Stomach (tissue), 9 donors: Measurements from ENCODE around the gene PLEKHM1. TPM values are rescaled to one million over a fixed set of nuclear protein-coding genes. Genes with fewer than 3 reads are reported as not detected.

Source experiments
- DNase-seq, 2 donors: peaks; one replicate each; pipeline versions ENCODE4 v3.0.0 to v3.0.0-alpha.2; 2013 to 2019
- H3K27ac ChIP-seq, 5 donors: fragments of 200-600 bp in 4 of 5; sonication (generic) in 4 of 5; one replicate each; pipeline ENCODE4 v1.5.1; 2013 to 2019; ENCODE audit warnings: mild to moderate bottlenecking in 1 of 5, moderate library complexity in 1 of 5
- H3K27me3 ChIP-seq, 3 donors: fragments of 200-600 bp; sonication (generic); one replicate each; pipeline ENCODE4 v1.5.1; 2017 to 2019; ENCODE audit warnings: mixed run types in 1 of 3
- H3K36me3 ChIP-seq, 4 donors: fragments of 200-600 bp; sonication (generic); 1 replicate in 3 of 4; 2 replicates in 1 of 4; pipeline ENCODE4 v1.5.1; 2016 to 2019
- H3K4me1 ChIP-seq, 4 donors: fragments of 200-600 bp; sonication (generic); one replicate each; pipeline ENCODE4 v1.5.1; 2016 to 2019
- H3K4me3 ChIP-seq, 4 donors: fragments of 200-600 bp; sonication (generic) in 3 of 4; one replicate each; pipeline ENCODE4 v1.5.1; 2016 to 2019; ENCODE audit warnings: mild to moderate bottlenecking in 1 of 4
- H3K9me3 ChIP-seq, 4 donors: fragments of 200-600 bp; sonication (generic); one replicate each; pipeline ENCODE4 v1.5.1; 2016 to 2019
- CTCF ChIP-seq, 7 experiments: fragments of 450-650 bp in 4 of 7; fragments of 200-600 bp in 3 of 7; sonication (generic) in 3 of 7; IDR thresholded peaks; one replicate each; pipeline ENCODE4 v1.5.1; 2016 to 2019; ENCODE audit warnings: antibody characterized with exemption in 7 of 7, control low read depth in 2 of 7, mild to moderate bottlenecking in 1 of 7
- EP300 ChIP-seq: sonication (generic); formaldehyde crosslinking; IDR thresholded peaks from one replicate; pipeline ENCODE4 v1.6.1; 2017; ENCODE audit warnings: antibody characterized with exemption
- POLR2A ChIP-seq, 4 donors: fragments of 450-650 bp; IDR thresholded peaks; one replicate each; pipeline ENCODE4 v1.6.1; 2016; ENCODE audit warnings: antibody characterized with exemption in 4 of 4, control low read depth in 2 of 4, mild to moderate bottlenecking in 1 of 4, moderate library complexity in 1 of 4
- POLR2AphosphoS5 ChIP-seq, 3 donors: sonication (generic); formaldehyde crosslinking; IDR thresholded peaks; one replicate each; pipeline ENCODE4 v1.6.1; 2016; ENCODE audit warnings: antibody characterized with exemption in 3 of 3
- WGBS, 5 donors: extraction: QIAGEN DNeasy Blood & Tissue Kit in 3 of 5; methylation state at CpG; one replicate each; pipeline versions ENCODE4 v1.1.5 to v1.1.7; 2013 to 2018; 5-methylcytosine and 5-hydroxymethylcytosine counted together
- intact Hi-C: fragments of 100-400 bp; cut with DNase I; formaldehyde crosslinking; loops from one replicate; pipeline ENCODE4 v1.15.1; 2023; ENCODE audit warnings: low total_unique reads
- polyA plus RNA-seq, 3 donors: library from polyadenylated mRNA; stranded (reverse); fragments of 200-250 nt; gene quantifications; one replicate each; pipeline ENCODE4 v1.2.3, GENCODE V29; 2013
- total RNA-seq, 5 donors: library from RNA; depleted of rRNA; stranded (reverse); fragments of >200 nt; gene quantifications; one replicate each; pipeline versions ENCODE4 v1.1.0 to v1.2.3, GENCODE V29; 2014 to 2016
- donor health status: healthy with polysubstance abuse.
- donor health status: Bipolar disorder and iron deficiency.
- donor health status: healthy.

PLEKHM1 gene
- total and polyA plus RNA-seq, 8 donors: 10.4 to 63.0 (median 22.7) TPM

GRCh38 chr17:45396496-45397205 lies 93.9 kb downstream of the PLEKHM1 start:
- H3K4me3 ChIP-seq: no peak overlapping the region
- intact Hi-C loops: no loop called here
- no peak overlapping the region for H3K27ac ChIP-seq
- peaks cover 8 to 15% (median 11%) of the 10 kb centered on the region in 4 donors for H3K4me1 ChIP-seq
- H3K9me3 ChIP-seq: no peaks in the 10 kb centered on the region
- DNase-seq: no peak
- no peaks in the 10 kb centered on the region for H3K27me3 ChIP-seq
- peaks cover 15 to 82% (median 70%) of the 10 kb centered on the region in 4 donors for H3K36me3 ChIP-seq
- 91 to 94% (median 92%) methylated on average over 47 to 50 of the region's 50 CpGs for WGBS, 5 donors
- TF ChIP-seq EP300 (no peak), POLR2A (IDR thresholded peaks at IDR 0.05) (no peak), CTCF (IDR thresholded peaks at IDR 0.05) (no peak), POLR2AphosphoS5 (IDR thresholded peaks at IDR 0.05) (no peak)

DNA sequence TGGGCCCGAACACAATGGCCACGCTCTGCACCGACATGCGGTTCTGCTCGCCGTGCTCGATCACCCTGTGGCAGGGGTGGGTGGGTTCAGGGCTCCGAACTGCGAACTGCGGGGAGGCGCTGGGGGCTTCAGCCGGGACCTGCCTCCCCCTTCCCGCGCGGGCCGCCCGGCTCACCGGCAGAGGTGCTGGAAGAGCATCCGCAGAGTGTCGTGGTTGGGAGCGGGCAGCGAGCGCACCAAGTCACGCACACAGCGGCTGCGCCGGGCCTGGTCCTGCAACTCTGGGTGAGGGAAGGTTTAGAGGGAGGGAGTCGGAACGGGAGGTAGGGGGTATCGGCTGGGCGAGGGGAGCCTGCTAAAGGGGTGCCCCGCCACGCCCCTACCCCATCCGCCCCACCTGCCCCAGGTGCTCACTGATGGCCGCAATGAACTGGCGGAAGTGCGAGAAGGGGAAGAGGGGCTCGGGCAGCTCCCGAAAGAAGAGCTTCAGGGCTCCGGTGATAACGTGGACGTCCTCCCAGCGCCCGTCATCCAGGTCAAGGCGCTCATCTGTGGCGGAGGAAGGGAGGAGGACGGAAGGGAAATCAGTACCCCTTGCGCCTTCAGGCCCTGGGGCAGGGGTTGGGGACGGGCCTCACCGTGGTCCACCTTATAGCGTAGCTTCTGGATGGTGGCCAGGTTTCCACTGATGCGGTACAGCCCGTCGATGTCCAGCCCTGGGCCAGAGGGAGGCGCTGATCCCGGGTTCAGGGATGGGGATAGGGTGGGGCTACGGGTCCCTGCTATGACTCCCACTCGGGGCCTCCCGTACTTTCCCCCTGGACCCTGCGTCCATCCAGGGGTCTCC lies 94.7 kb downstream of the PLEKHM1 start:
- TF ChIP-seq POLR2AphosphoS5 (IDR thresholded peaks at IDR 0.05): no peak
- TF ChIP-seq CTCF (IDR thresholded peaks at IDR 0.05): no peak
- TF ChIP-seq POLR2A (IDR thresholded peaks at IDR 0.05): no peak
- TF ChIP-seq EP300: no peak
- no peaks in the 10 kb centered on the region for H3K9me3 ChIP-seq
- no peak overlapping the region for H3K27ac ChIP-seq
- H3K36me3 ChIP-seq: peaks cover 15 to 73% (median 62%) of the 10 kb centered on the region in 4 donors
- peak overlapping the region; percentile 21 to 31 (median 30) for H3K4me3 ChIP-seq
- intact Hi-C loops: no loop called here
- WGBS, 5 donors: 76 to 86% (median 82%) methylated on average over 52 to 60 of the region's 60 CpGs
- no peak for DNase-seq
- peaks cover 8 to 15% (median 11%) of the 10 kb centered on the region in 4 donors for H3K4me1 ChIP-seq
- no peaks in the 10 kb centered on the region for H3K27me3 ChIP-seq

- Histone ChIP-seq H3K36me3 (peaks cover 15 to 66% (median 54%) of the 10 kb centered on the region in 4 donors), H3K4me1 (peaks cover 8 to 15% (median 11%) of the 10 kb centered on the region in 4 donors), H3K4me3 (peak overlapping the region; percentile 21 to 31 (median 30)), H3K27me3 (no peaks in the 10 kb centered on the region), H3K9me3 (no peaks in the 10 kb centered on the region), H3K27ac (no peak overlapping the region)
- TF ChIP-seq POLR2AphosphoS5 (IDR thresholded peaks at IDR 0.05): peak in 1 of 3 donors; percentile 13
- TF ChIP-seq CTCF (IDR thresholded peaks at IDR 0.05): peak in 5 of 7 experiments; percentile 33 to 74 (median 66)
- TF ChIP-seq POLR2A (IDR thresholded peaks at IDR 0.05): no peak
- no peak for TF ChIP-seq EP300
- intact Hi-C loops: no loop called here
- peak; percentile 63 to 96 for DNase-seq
- WGBS, 5 donors: 9 to 27% (median 24%) methylated on average over 26 to 30 of the region's 30 CpGs
Observed at GRCh38 chr17:45394913-45395568, 95.5 kb downstream of the PLEKHM1 start.

- intact Hi-C loops: no loop called here
- 77 to 90% (median 84%) methylated on average over 4 of the region's 4 CpGs; no CpG with 5 or more reads in 1 of the 5 donors for WGBS, 5 donors
- no peak for DNase-seq
- no peak for TF ChIP-seq POLR2AphosphoS5 (IDR thresholded peaks at IDR 0.05)
- peaks cover 0 to 2% (median 0%) of the 10 kb centered on the region in 3 donors for H3K27me3 ChIP-seq
- H3K4me3 ChIP-seq: no peak overlapping the region
- peaks cover 8 to 15% (median 11%) of the 10 kb centered on the region in 4 donors for H3K4me1 ChIP-seq
- no peak overlapping the region for H3K27ac ChIP-seq
- no peaks in the 10 kb centered on the region for H3K9me3 ChIP-seq
- H3K36me3 ChIP-seq: peaks cover 15 to 61% (median 49%) of the 10 kb centered on the region in 4 donors
Observed at GRCh38 chr17:45394564-45394912, 96.0 kb downstream of the PLEKHM1 start.
